Activated gamma-delta T cell treated with Interleukin-2 at 50 U/mL for 16 hours (primary cell): ENCODE measurements around the gene HAGHL.
"Not testable (repeated sequence)": the region's sequence is repeated elsewhere in the genome, so short reads cannot be mapped to it uniquely, and the experiment has no call there.

ENCODE experiments used
- DNase-seq: peaks from one replicate; pipeline ENCODE4 v3.0.0-alpha.2; 2020

Gene HAGHL

GRCh38 chr16:760545-761343 is 33.8 kb downstream of the HAGHL start, which contains the start of gene MSLN:
Gene MSLN (plus strand): TSS chr16:760734. CDS start chr16:762681, 1,947 bp downstream.
- no peak for DNase-seq

- DNase-seq = no peak
Measured at GRCh38 chr16:761625-762513, 35.0 kb downstream of the HAGHL start.

- no peak for DNase-seq
Measured at GRCh38 chr16:762595-763268, 35.8 kb downstream of the HAGHL start.

GRCh38 chr16:763369-764183 is 36.7 kb downstream of the HAGHL start:
- no peak for DNase-seq

- no peak for DNase-seq
Measured at GRCh38 chr16:764184-764750, 37.4 kb downstream of the HAGHL start.

- no peak for DNase-seq
Measured at GRCh38 chr16:764848-765487, 38.1 kb downstream of the HAGHL start.

- no peak for DNase-seq
Measured at GRCh38 chr16:765488-765865, 38.6 kb downstream of the HAGHL start.

- no peak for DNase-seq
Measured at GRCh38 chr16:766008-766819, 39.3 kb downstream of the HAGHL start.

- no peak for DNase-seq
Measured at GRCh38 chr16:766820-767640, 40.1 kb downstream of the HAGHL start.

- DNase-seq = no peak
Measured at GRCh38 chr16:767743-768235, 40.9 kb downstream of the HAGHL start.

- DNase-seq = no peak
Measured at GRCh38 chr16:768428-768827, 41.5 kb downstream of the HAGHL start.

- DNase-seq = no peak
Measured at GRCh38 chr16:769184-769784, 42.4 kb downstream of the HAGHL start.

- no peak for DNase-seq
Measured at GRCh38 chr16:769934-770333, 43.0 kb downstream of the HAGHL start.

- no peak for DNase-seq
Measured at GRCh38 chr16:770411-770810, 43.5 kb downstream of the HAGHL start.

- no peak for DNase-seq
Measured at GRCh38 chr16:772959-773358, 46.1 kb downstream of the HAGHL start.

- no peak for DNase-seq
Measured at GRCh38 chr16:774086-775001, 47.4 kb downstream of the HAGHL start.

- no peak for DNase-seq
Measured at GRCh38 chr16:775236-775796, 48.4 kb downstream of the HAGHL start.

- DNase-seq = not testable (repeated sequence)
Measured at GRCh38 chr16:776298-776697, 49.4 kb downstream of the HAGHL start.
